K562 (cell line): ENCODE measurements around the gene STMN3. TPM values are rescaled to one million over a fixed set of nuclear protein-coding genes. Genes with fewer than 3 reads are reported as not detected.

Experiments
- ATAC-seq: fragments of 200-7000 bp; cut with Tn5 transposase; 3 replicates; pipeline ENCODE4 v1.9.1; 2020; ENCODE audit warnings: moderate library complexity
- BruUV-seq: library from RNA; stranded (reverse); fragments of 400-500 nt; replicated peaks from 2 replicates; lab custom pipeline; 2021; lab: Mats Ljungman, UMichigan
- CTCF ChIA-PET: fragments of 300-600 bp; formaldehyde crosslinking; extraction: SDS; loops from one replicate; lab custom pipeline; 2021; ENCODE audit warnings: low intra/inter-chr PET ratio; lab: Yijun Ruan, JAX
- POLR2A ChIA-PET: fragments of 300-600, 350-650 bp; sonication (Branson Sonifier 250); formaldehyde crosslinking; extraction: SDS; loops from one replicate; lab custom pipeline; 2021; ENCODE audit warnings: antibody characterized with exemption, inconsistent platforms; lab: Yijun Ruan, JAX
- DNase-seq, 4 experiments: peaks; one replicate each; pipeline versions ENCODE4 v3.0.0 to v3.0.0-alpha.2; 2011 to 2018; ENCODE audit warnings: low spot score in 3 of 4, mixed read lengths in 3 of 4; ENCODE audit errors: extremely low read depth in 1 of 4
- FAIRE-seq: peaks from 2 replicates; lab custom pipeline; 2011; peaks lifted over from hg19 to GRCh38; lab: Jason Lieb, UNC
- H2AFZ ChIP-seq: 2 replicates; pipeline ENCODE4 v1.6.0; 2011; ENCODE audit warnings: low read depth, low read length, control low read depth, inconsistent platforms
- H3K27ac ChIP-seq: fragments of 200-600 bp; 3 replicates; pipeline ENCODE4 v1.8.0; 2011; ENCODE audit warnings: low read depth, mild to moderate bottlenecking, control low read depth, inconsistent platforms, low read length, moderate library complexity, mixed read lengths; ENCODE audit errors: extremely low read depth
- H3K27me3 ChIP-seq, 2 experiments: fragments of 300-600 bp in 1 of 2; 2 replicates in 1 of 2; 3 replicates in 1 of 2; pipeline versions ENCODE4 v1.6.0 to v1.8.0; 2011; ENCODE audit warnings: inconsistent platforms in 2 of 2, low read length in 2 of 2, mild to moderate bottlenecking in 1 of 2, mixed read lengths in 1 of 2, moderate library complexity in 1 of 2; ENCODE audit not compliant: control insufficient read depth in 2 of 2, insufficient read depth in 2 of 2
- H3K36me3 ChIP-seq: fragments of 300-600 bp; 3 replicates; pipeline ENCODE4 v1.8.0; 2011; ENCODE audit warnings: mild to moderate bottlenecking, low read length, inconsistent platforms; ENCODE audit not compliant: control insufficient read depth, insufficient read depth
- H3K4me1 ChIP-seq, 2 experiments: fragments of 200-600 bp in 1 of 2; replicated peaks in 1 of 2; 2 replicates in 1 of 2; 3 replicates in 1 of 2; pipeline versions ENCODE4 v1.5.1 to v1.8.0; 2011; ENCODE audit warnings: inconsistent platforms in 2 of 2, low read length in 2 of 2, mild to moderate bottlenecking in 1 of 2, mixed read lengths in 1 of 2, moderate library complexity in 1 of 2; ENCODE audit not compliant: control insufficient read depth in 2 of 2, insufficient read depth in 2 of 2
- H3K4me2 ChIP-seq: 2 replicates; pipeline ENCODE4 v1.6.1; 2011; ENCODE audit warnings: low read length, control low read depth, inconsistent platforms, mixed read lengths; ENCODE audit not compliant: insufficient read depth
- H3K4me3 ChIP-seq: fragments of 200-600 bp; sonication (generic), shearing (Covaris generic); 2 replicates; pipeline ENCODE4 v1.5.1; 2016; ENCODE audit warnings: control low read depth, inconsistent platforms
- H3K79me2 ChIP-seq: fragments of 200-600 bp; 3 replicates; pipeline ENCODE4 v1.8.0; 2011; ENCODE audit warnings: low read length, inconsistent platforms; ENCODE audit not compliant: control insufficient read depth, insufficient read depth
- H3K9ac ChIP-seq, 2 experiments: 2 replicates each; pipeline versions ENCODE4 v1.6.0 to v1.6.1; 2011; ENCODE audit warnings: low read depth in 2 of 2, low read length in 2 of 2, control low read depth in 1 of 2, inconsistent platforms in 1 of 2, mild to moderate bottlenecking in 1 of 2, mixed read lengths in 1 of 2; ENCODE audit not compliant: insufficient read depth in 1 of 2
- H3K9me1 ChIP-seq: one replicate; pipeline ENCODE4 v1.6.0; 2011; ENCODE audit warnings: inconsistent platforms, mild to moderate bottlenecking, low read length, moderate library complexity; ENCODE audit not compliant: control insufficient read depth, insufficient read depth
- H3K9me3 ChIP-seq: replicated peaks from 2 replicates; pipeline ENCODE4 v1.5.1; 2011; ENCODE audit warnings: low read depth, low read length, inconsistent platforms; ENCODE audit not compliant: control insufficient read depth, insufficient read depth
- H4K20me1 ChIP-seq: replicated peaks from 2 replicates; pipeline ENCODE4 v1.6.1; 2011; ENCODE audit warnings: low read length, inconsistent platforms, mixed read lengths; ENCODE audit not compliant: control insufficient read depth, insufficient read depth
- AFF1 ChIP-seq, 2 experiments: fragments of 450-650 bp; IDR thresholded peaks; 2 replicates each; pipeline ENCODE4 v1.6.1; 2018; ENCODE audit warnings: mild to moderate bottlenecking in 2 of 2, low read depth in 1 of 2; ENCODE audit not compliant: partially characterized antibody in 2 of 2
- FIP1L1 ChIP-seq: fragments of 200-400 bp; formaldehyde crosslinking; IDR thresholded peaks from 2 replicates; pipeline ENCODE4 v1.6.1; 2018; ENCODE audit warnings: mild to moderate bottlenecking, low read depth, low read length; ENCODE audit not compliant: poor library complexity, severe bottlenecking
- HNRNPL ChIP-seq: fragments of 200-400 bp; formaldehyde crosslinking; IDR thresholded peaks from 2 replicates; pipeline ENCODE4 v1.6.1; 2017; ENCODE audit warnings: low read depth, mild to moderate bottlenecking, low read length
- HNRNPUL1 ChIP-seq: fragments of 200-400 bp; formaldehyde crosslinking; IDR thresholded peaks from 2 replicates; pipeline ENCODE4 v1.6.1; 2017; ENCODE audit warnings: low read length
- HSF4 ChIP-seq: fragments of 250-450 bp; sonication (Bioruptor Pico); IDR thresholded peaks from 2 replicates; pipeline ENCODE4 v2.1.2; 2022; ENCODE audit warnings: mild to moderate bottlenecking, moderate library complexity, borderline replicate concordance
- IRF2 ChIP-seq: sonication (generic); formaldehyde crosslinking; IDR thresholded peaks from 2 replicates; pipeline ENCODE4 v1.8.1; 2022; ENCODE audit warnings: mild to moderate bottlenecking, missing genetic modification reagents
- NONO ChIP-seq, 2 experiments: fragments of 200-400 bp in 1 of 2; fragments of 450-650 bp in 1 of 2; formaldehyde crosslinking in 1 of 2; IDR thresholded peaks; 2 replicates each; pipeline ENCODE4 v1.6.1; 2017; ENCODE audit warnings: low read depth in 2 of 2, mild to moderate bottlenecking in 2 of 2, moderate library complexity in 2 of 2, low read length in 1 of 2
- POLR2AphosphoS5 ChIP-seq: IDR thresholded peaks from 2 replicates; pipeline ENCODE4 v1.6.1; 2011; ENCODE audit warnings: mild to moderate bottlenecking, low read depth, low read length, moderate library complexity; ENCODE audit not compliant: control insufficient read depth, insufficient read depth
- RBFOX2 ChIP-seq: fragments of 200-400 bp; formaldehyde crosslinking; IDR thresholded peaks from 2 replicates; pipeline ENCODE4 v1.6.1; 2017; ENCODE audit warnings: low read depth, mild to moderate bottlenecking, low read length, moderate library complexity
- ZBTB26 ChIP-seq: fragments of 450-650 bp; formaldehyde crosslinking; IDR thresholded peaks from 2 replicates; pipeline ENCODE4 v1.4.0; 2022; ENCODE audit warnings: missing genetic modification characterization
- ZFP1 ChIP-seq: fragments of 450-650 bp; formaldehyde crosslinking; IDR thresholded peaks from 2 replicates; pipeline ENCODE4 v1.4.0; 2020; ENCODE audit warnings: mild to moderate bottlenecking, mixed read lengths
- ZNF277 ChIP-seq: fragments of 250-450 bp; sonication (Bioruptor Pico); IDR thresholded peaks from 2 replicates; pipeline ENCODE4 v1.8.0; 2022; ENCODE audit warnings: inconsistent platforms, mild to moderate bottlenecking, moderate library complexity, borderline replicate concordance
- ZNF699 ChIP-seq: fragments of 250-450 bp; sonication (Bioruptor Pico); IDR thresholded peaks from 2 replicates; pipeline ENCODE4 v1.8.0; 2021; ENCODE audit warnings: mild to moderate bottlenecking, moderate library complexity; ENCODE audit not compliant: insufficient replicate concordance
- WGBS: fragments of 100-300 bp; shearing (Covaris generic); methylation state at CpG from one replicate; pipeline ENCODE4 v1.1.6; 2016; ENCODE audit warnings: low coverage, mixed read lengths; ENCODE audit not compliant: insufficient coverage; ENCODE audit errors: missing lambda C conversion rate; 5-methylcytosine and 5-hydroxymethylcytosine counted together
- in situ Hi-C: fragments of 300-500 bp; cut with MboI; formaldehyde crosslinking; loops from 4 replicates; pipeline ENCODE4 v1.15.0; 2018; ENCODE audit warnings: inconsistent platforms, mixed read lengths
- intact Hi-C: fragments of 100-400 bp; cut with micrococcal nuclease; formaldehyde crosslinking; loops from 2 replicates; pipeline ENCODE4 v1.14.2; 2022
- polyA plus RNA-seq, 8 experiments: library from polyadenylated mRNA; depleted of rRNA in 4 of 8; stranded (reverse) in 5 of 8; unstranded in 3 of 8; fragments of >200 nt; fragmentation: Nextera tagmentation in 2 of 8; fragmentation: Illumina TruSeq in 1 of 8; extraction: Ambion mirVana in 2 of 8; extraction: Trizol in 1 of 8; gene quantifications; 2 replicates each; pipeline versions ENCODE4 v1.2.1 to v1.2.3, GENCODE V29; 2011 to 2014; ENCODE audit warnings: inconsistent platforms in 1 of 8, missing spikeins in 1 of 8
- total RNA-seq, 7 experiments: library from RNA; depleted of rRNA in 6 of 7; stranded (reverse); fragments of >200 nt in 6 of 7; fragmentation: Illumina TruSeq in 2 of 7; extraction: Trizol in 2 of 7; gene quantifications; 2 replicates each; pipeline versions ENCODE4 v1.2.1 to v1.2.3, GENCODE V29; 2011 to 2021; ENCODE audit warnings: low replicate concordance in 1 of 7

STMN3 gene
- total and polyA plus RNA-seq, 9 of the 15 experiments (the other 6 are each of a cell fraction or from before 2014, with no cell fraction given): 0.70 to 65.6 (median 29.4) TPM

- Histone ChIP-seq H3K9me3 (no peaks in the 10 kb centered on the region), H3K4me1 (peaks cover 9 to 74% of the 10 kb centered on the region in 2 experiments), H3K27me3 (no peaks in the 10 kb centered on the region), H3K9me1 (no peaks in the 10 kb centered on the region), H3K4me3 (no peak overlapping the region), H3K79me2 (no peaks in the 10 kb centered on the region), H4K20me1 (no peaks in the 10 kb centered on the region; the same call in 1 of the 2 replicates), H3K36me3 (peaks cover 31% of the 10 kb centered on the region; the same call in 2 of the 3 replicates), H3K9ac (peak overlapping the region in 1 of 2 experiments; percentile 17; a peak in 1 of 4 replicates), H3K27ac (no peak overlapping the region), H3K4me2 (no peak overlapping the region), H2AFZ (no peak overlapping the region)
- DNase-seq (no peak), ATAC-seq (no peak), FAIRE-seq (no peak)
- ChIA-PET POLR2A (no interaction called here), CTCF (interaction anchor here (0.6 kb wide), 1 partner anchor 128 kb away, joined by 3 read pairs; no protein-coding TSS in a partner anchor)
- intact Hi-C loops (no loop called here), in situ Hi-C loops (no loop called here)
- WGBS: 93% methylated on average over 30 of the region's 37 CpGs
- TSS peak; percentile 26 for BruUV-seq
- no peak for TF ChIP-seq NONO (IDR thresholded peaks at IDR 0.05; ENCODE audit: low read depth in 2 of 2, low read length in 1 of 2)
- TF ChIP-seq ZNF699 (CRISPR knock-in tag): no peak
- no peak for TF ChIP-seq POLR2AphosphoS5
- TF ChIP-seq RBFOX2: peak; percentile 42
- TF ChIP-seq ZFP1 (CRISPR knock-in tag): no peak
- TF ChIP-seq ZBTB26 (CRISPR knock-in tag): no peak
- peak; percentile 43 for TF ChIP-seq FIP1L1
- TF ChIP-seq AFF1 (IDR thresholded peaks at IDR 0.05; ENCODE audit: low read depth in 1 of 2, partially characterized antibody in 2 of 2): no peak
- TF ChIP-seq HNRNPUL1: peak; percentile 83; the same call in 1 of the 2 replicates
- TF ChIP-seq ZNF277 (CRISPR knock-in tag): no peak
- no peak for TF ChIP-seq IRF2 (CRISPR knock-in tag)
- no peak for TF ChIP-seq HSF4 (CRISPR knock-in tag)
- TF ChIP-seq HNRNPL: 0 out of 2 replicates have a peak, but pooled peaks have one; percentile 6
These were observed 41.6 kb upstream of the STMN3 start for GRCh38 chr20:63694584-63695423.
